Lower lobe of right lung (tissue), 2 donors: Measurements from ENCODE around the gene CACNA1I. TPM values are rescaled to one million over a fixed set of nuclear protein-coding genes. Genes with fewer than 3 reads are reported as not detected.
"Not testable (repeated sequence)": the region's sequence is repeated elsewhere in the genome, so short reads cannot be mapped to it uniquely, and the experiment has no call there.

Experiments used
- ATAC-seq, 2 donors: fragments of 200-7000 bp; cut with Tn5 transposase; one replicate each; pipeline ENCODE4 v1.9.1; 2020 to 2022; ENCODE audit warnings: mild to moderate bottlenecking in 2 of 2, moderate library complexity in 2 of 2
- DNase-seq: peaks from one replicate; pipeline ENCODE4 v3.0.0-alpha.2; 2020
- H3K27ac ChIP-seq: fragments of 200-600 bp; one replicate; pipeline ENCODE4 v1.8.0; 2022
- H3K27me3 ChIP-seq: fragments of 200-600 bp; one replicate; pipeline ENCODE4 v1.8.0; 2022; ENCODE audit warnings: low read depth
- H3K36me3 ChIP-seq: fragments of 200-600 bp; one replicate; pipeline ENCODE4 v1.8.0; 2022; ENCODE audit warnings: mild to moderate bottlenecking
- H3K4me1 ChIP-seq: fragments of 200-600 bp; one replicate; pipeline ENCODE4 v1.8.0; 2022
- H3K4me3 ChIP-seq: fragments of 200-600 bp; one replicate; pipeline ENCODE4 v1.8.0; 2022; ENCODE audit warnings: mild to moderate bottlenecking
- H3K9me3 ChIP-seq: fragments of 200-600 bp; one replicate; pipeline ENCODE4 v1.8.0; 2022
- CTCF ChIP-seq: fragments of 200-600 bp; IDR thresholded peaks from one replicate; pipeline ENCODE4 v1.8.0; 2022; ENCODE audit warnings: antibody characterized with exemption, mild to moderate bottlenecking
- intact Hi-C: fragments of 100-400 bp; cut with DNase I; formaldehyde crosslinking; loops from one replicate; pipeline ENCODE4 v1.11.0; 2022
- total RNA-seq: library from RNA; stranded (reverse); fragmentation: NEBNext Ultra II Directional; extraction: Animal tissue kit (Norgen Biotek cat#: 25700); gene quantifications from one replicate; pipeline ENCODE4 v1.2.1, GENCODE V29; 2021
- donor health status: DM: no; HTN: yes; CAD: no; lungs with severe emphysema.

Gene CACNA1I
- total RNA-seq, 1 donor from 2014 or later: 0.21 TPM

GRCh38 chr22:39729141-39729934, 158.8 kb downstream of the CACNA1I start:
- peaks cover 33% of the 10 kb centered on the region for H3K27me3 ChIP-seq
- no peaks in the 10 kb centered on the region for H3K36me3 ChIP-seq
- H3K4me1 ChIP-seq: no peaks in the 10 kb centered on the region
- DNase-seq (no peak), ATAC-seq (no peak)
- no peak overlapping the region for H3K27ac ChIP-seq
- intact Hi-C loops: no loop called here
- no peaks in the 10 kb centered on the region for H3K9me3 ChIP-seq
- no peak for TF ChIP-seq CTCF
- no peak overlapping the region for H3K4me3 ChIP-seq

GRCh38 chr22:39731481-39731880, 160.9 kb downstream of the CACNA1I start:
- Histone ChIP-seq H3K36me3 (no peaks in the 10 kb centered on the region), H3K9me3 (no peaks in the 10 kb centered on the region), H3K27me3 (peaks cover 24% of the 10 kb centered on the region), H3K4me1 (no peaks in the 10 kb centered on the region), H3K4me3 (no peak overlapping the region), H3K27ac (no peak overlapping the region)
- ATAC-seq: no peak
- no peak for DNase-seq
- intact Hi-C loops: no loop called here
- no peak for TF ChIP-seq CTCF

GRCh38 chr22:39731881-39732555, 161.5 kb downstream of the CACNA1I start:
- TF ChIP-seq CTCF: no peak
- H3K4me3 ChIP-seq: no peak overlapping the region
- H3K27me3 ChIP-seq: peaks cover 20% of the 10 kb centered on the region
- no peaks in the 10 kb centered on the region for H3K9me3 ChIP-seq
- no peak for DNase-seq
- no peaks in the 10 kb centered on the region for H3K4me1 ChIP-seq
- H3K27ac ChIP-seq: no peak overlapping the region
- no peak for ATAC-seq
- no peaks in the 10 kb centered on the region for H3K36me3 ChIP-seq
- intact Hi-C loops: no loop called here

- DNase-seq: no peak
- peaks cover 15% of the 10 kb centered on the region for H3K27me3 ChIP-seq
- TF ChIP-seq CTCF: no peak
Observed at GRCh38 chr22:39732625-39733024, 162.1 kb downstream of the CACNA1I start.

GRCh38 chr22:39733191-39733590, 162.6 kb downstream of the CACNA1I start:
- Histone ChIP-seq H3K27me3 (peaks cover 12% of the 10 kb centered on the region), H3K36me3 (no peaks in the 10 kb centered on the region), H3K4me1 (no peaks in the 10 kb centered on the region), H3K9me3 (no peaks in the 10 kb centered on the region), H3K27ac (no peak overlapping the region), H3K4me3 (no peak overlapping the region)
- TF ChIP-seq CTCF: no peak
- intact Hi-C loops: no loop called here
- DNase-seq: no peak
- no peak for ATAC-seq

More at GRCh38 chr22:39732625-39733024, 162.1 kb downstream of the CACNA1I start:
- Histone ChIP-seq H3K36me3 (no peaks in the 10 kb centered on the region), H3K9me3 (no peaks in the 10 kb centered on the region), H3K4me3 (no peak overlapping the region), H3K4me1 (no peaks in the 10 kb centered on the region), H3K27ac (no peak overlapping the region)
- no peak for ATAC-seq
- intact Hi-C loops: no loop called here

GRCh38 chr22:39734046-39734445, 163.5 kb downstream of the CACNA1I start:
- H3K4me1 ChIP-seq, H3K4me3 ChIP-seq, H3K9me3 ChIP-seq, DNase-seq, H3K27ac ChIP-seq, intact Hi-C loops, H3K36me3 ChIP-seq, ATAC-seq: not testable (repeated sequence)
- peaks cover 13% of the 10 kb centered on the region for H3K27me3 ChIP-seq
